Memory B cell (primary cell): ENCODE results near the gene PTPRN2.
"Not testable (repeated sequence)": the region's sequence is repeated elsewhere in the genome, so short reads cannot be mapped to it uniquely, and the experiment has no call there.

ENCODE experiments used
- ATAC-seq: fragments of 150-1000 bp; cut with Tn5 transposase; 2 replicates; pipeline ENCODE4 v1.10.0; 2021; ENCODE audit warnings: low read depth, mild to moderate bottlenecking, moderate library complexity
- DNase-seq, 2 donors: peaks; one replicate each; pipeline ENCODE4 v3.0.0; 2022; ENCODE audit warnings: low spot score in 2 of 2
- H3K27ac Mint-ChIP-seq: one replicate; pipeline ENCODE4 v1.8.0; 2022; ENCODE audit warnings: mild to moderate bottlenecking, moderate library complexity, mixed read lengths
- H3K27me3 Mint-ChIP-seq: one replicate; pipeline ENCODE4 v1.8.0; 2022; ENCODE audit warnings: mixed read lengths
- H3K36me3 Mint-ChIP-seq: one replicate; pipeline ENCODE4 v1.8.0; 2022; ENCODE audit warnings: mild to moderate bottlenecking, mixed read lengths
- H3K4me1 Mint-ChIP-seq: one replicate; pipeline ENCODE4 v1.8.0; 2022; ENCODE audit warnings: mixed read lengths
- H3K4me3 Mint-ChIP-seq: one replicate; pipeline ENCODE4 v1.8.0; 2022; ENCODE audit warnings: mild to moderate bottlenecking, moderate library complexity, mixed read lengths
- H3K9me3 Mint-ChIP-seq: one replicate; pipeline ENCODE4 v1.8.0; 2022; ENCODE audit warnings: mixed read lengths

PTPRN2 gene

GRCh38 chr7:158425676-158426075, 161.9 kb downstream of the PTPRN2 start:
- not testable (repeated sequence) for H3K4me3 Mint-ChIP-seq, H3K4me1 Mint-ChIP-seq, H3K9me3 Mint-ChIP-seq, H3K27ac Mint-ChIP-seq, ATAC-seq, DNase-seq, H3K27me3 Mint-ChIP-seq, H3K36me3 Mint-ChIP-seq

- no peaks in the 10 kb centered on the region for H3K27me3 Mint-ChIP-seq
- no peak overlapping the region for H3K4me3 Mint-ChIP-seq
- no peak for DNase-seq
- H3K27ac Mint-ChIP-seq, result no peak overlapping the region
- no peaks in the 10 kb centered on the region for H3K36me3 Mint-ChIP-seq
- no peaks in the 10 kb centered on the region for H3K9me3 Mint-ChIP-seq
- no peaks in the 10 kb centered on the region for H3K4me1 Mint-ChIP-seq
- no peak for ATAC-seq
Measured at GRCh38 chr7:158424531-158424930, 163.1 kb downstream of the PTPRN2 start.

GRCh38 chr7:158424011-158424410, 163.6 kb downstream of the PTPRN2 start:
- H3K27me3 Mint-ChIP-seq, result no peaks in the 10 kb centered on the region
- no peaks in the 10 kb centered on the region for H3K36me3 Mint-ChIP-seq
- DNase-seq (no peak), ATAC-seq (no peak)
- H3K4me1 Mint-ChIP-seq, result no peaks in the 10 kb centered on the region
- H3K9me3 Mint-ChIP-seq, result no peaks in the 10 kb centered on the region
- H3K4me3 Mint-ChIP-seq, result no peak overlapping the region
- no peak overlapping the region for H3K27ac Mint-ChIP-seq

DNA sequence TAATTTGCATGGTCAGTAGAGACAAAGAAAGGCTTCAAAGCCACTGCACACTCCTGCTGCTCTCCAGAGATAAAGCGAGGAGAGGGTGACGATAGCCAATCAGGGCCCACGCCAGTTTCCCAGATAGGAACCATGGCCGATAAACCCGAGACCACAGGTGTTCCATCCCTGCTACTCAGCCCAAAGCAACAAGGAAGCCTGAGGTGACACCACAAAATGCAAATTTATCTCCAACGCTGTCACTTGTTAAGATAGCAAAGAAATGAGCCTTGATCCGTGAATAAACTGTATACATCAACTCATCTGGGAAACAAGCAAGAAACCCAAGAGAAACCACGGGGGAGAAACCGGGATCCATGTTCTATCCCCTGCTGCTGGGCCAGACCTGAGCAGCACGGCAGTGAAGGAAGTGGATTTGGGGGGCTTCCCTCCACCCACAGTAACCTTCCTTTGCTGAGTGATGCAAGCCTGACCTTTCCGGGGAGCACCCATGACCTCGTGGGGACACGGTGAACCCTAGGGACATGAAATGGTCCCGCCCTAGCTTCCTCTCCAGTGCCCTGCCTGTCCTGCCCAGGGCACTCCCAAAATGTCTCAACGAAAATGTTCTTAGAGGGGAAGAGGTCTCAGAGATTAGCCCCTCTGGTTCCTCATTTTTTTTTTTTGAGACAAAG, 164.6 kb downstream of the PTPRN2 start:
- no peaks in the 10 kb centered on the region for H3K27me3 Mint-ChIP-seq
- peaks cover 3% of the 10 kb centered on the region for H3K9me3 Mint-ChIP-seq
- no peak overlapping the region for H3K4me3 Mint-ChIP-seq
- no peak overlapping the region for H3K27ac Mint-ChIP-seq
- no peak for DNase-seq
- ATAC-seq, result no peak
- H3K36me3 Mint-ChIP-seq, result no peaks in the 10 kb centered on the region
- no peaks in the 10 kb centered on the region for H3K4me1 Mint-ChIP-seq

DNA sequence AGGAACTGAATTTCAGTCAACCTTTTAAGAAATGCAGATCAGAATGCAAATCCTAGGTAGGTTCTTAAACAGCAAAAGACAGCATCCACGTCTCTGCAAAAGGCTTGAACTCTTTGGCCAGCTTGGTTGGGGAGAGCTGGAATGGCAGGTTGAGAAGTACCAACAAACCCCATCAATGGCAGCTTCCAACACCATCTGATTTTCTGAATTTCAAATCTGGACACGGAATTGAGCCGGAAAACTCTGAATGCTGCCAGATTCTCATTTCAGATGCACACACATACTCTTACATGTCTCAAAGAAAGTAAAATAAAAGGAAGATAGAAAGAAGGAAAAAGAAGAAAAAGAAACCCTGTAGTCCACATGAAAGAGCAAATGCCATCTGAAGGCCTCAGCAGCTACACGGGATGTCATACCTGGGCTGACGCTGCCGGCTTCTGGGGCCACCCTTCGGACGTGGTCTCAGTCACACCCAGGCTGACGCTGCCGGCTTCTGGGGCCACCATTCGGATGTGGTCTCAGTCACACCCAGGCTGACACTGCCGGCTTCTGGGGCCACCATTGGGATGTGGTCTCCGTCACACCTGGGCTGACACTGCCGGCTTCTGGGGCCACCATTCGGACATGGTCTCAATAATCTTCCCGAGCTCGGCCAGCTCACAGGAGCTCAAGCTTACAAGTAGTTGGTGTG, 165.3 kb downstream of the PTPRN2 start:
- Mint-ChIP-seq H3K27ac (no peak overlapping the region), H3K36me3 (no peaks in the 10 kb centered on the region), H3K27me3 (no peaks in the 10 kb centered on the region), H3K4me3 (no peak overlapping the region), H3K4me1 (no peaks in the 10 kb centered on the region), H3K9me3 (peaks cover 7% of the 10 kb centered on the region)
- no peak for DNase-seq
- ATAC-seq, result no peak

GRCh38 chr7:158421361-158421760, 166.3 kb downstream of the PTPRN2 start:
- no peaks in the 10 kb centered on the region for H3K27me3 Mint-ChIP-seq

GRCh38 chr7:158420591-158421340, 166.9 kb downstream of the PTPRN2 start:
- Mint-ChIP-seq H3K9me3 (peaks cover 7% of the 10 kb centered on the region), H3K4me3 (no peak overlapping the region), H3K27ac (no peak overlapping the region), H3K4me1 (no peaks in the 10 kb centered on the region), H3K27me3 (no peaks in the 10 kb centered on the region), H3K36me3 (no peaks in the 10 kb centered on the region)
- DNase-seq, result no peak
- no peak for ATAC-seq

More at GRCh38 chr7:158421361-158421760, 166.3 kb downstream of the PTPRN2 start:
- no peak overlapping the region for H3K4me3 Mint-ChIP-seq
- H3K27ac Mint-ChIP-seq, result no peak overlapping the region
- no peak for ATAC-seq
- DNase-seq, result no peak
- H3K9me3 Mint-ChIP-seq, result peaks cover 7% of the 10 kb centered on the region
- H3K4me1 Mint-ChIP-seq, result no peaks in the 10 kb centered on the region
- H3K36me3 Mint-ChIP-seq, result no peaks in the 10 kb centered on the region

DNA sequence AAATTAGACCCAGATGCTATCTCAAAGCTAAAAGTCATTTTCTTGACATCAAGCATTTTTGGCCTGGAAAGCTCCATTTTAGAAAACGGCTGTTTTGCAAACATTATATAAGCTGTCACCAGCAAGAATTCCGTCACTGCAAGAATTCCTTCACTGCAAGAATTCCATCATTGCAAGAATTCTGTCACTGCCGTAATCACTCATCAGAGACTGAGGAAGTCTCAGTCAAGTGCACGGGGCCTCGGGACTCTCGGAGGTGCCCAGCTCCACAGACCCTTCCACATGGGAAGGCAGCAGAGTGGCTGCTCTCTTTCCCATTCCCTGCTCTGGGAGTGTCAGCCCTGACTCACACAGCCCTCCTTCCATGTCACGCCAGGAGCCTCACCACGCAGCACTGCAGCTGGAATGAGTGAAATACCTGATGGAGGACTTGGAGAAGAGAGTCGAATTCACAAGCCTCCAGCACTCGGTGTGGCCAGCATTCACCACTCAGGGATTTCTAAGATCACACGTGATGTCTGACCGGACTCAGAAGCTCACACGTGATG, 168.3 kb downstream of the PTPRN2 start:
- Mint-ChIP-seq H3K27me3 (no peaks in the 10 kb centered on the region), H3K4me1 (no peaks in the 10 kb centered on the region), H3K9me3 (peaks cover 7% of the 10 kb centered on the region), H3K27ac (no peak overlapping the region), H3K4me3 (no peak overlapping the region), H3K36me3 (no peaks in the 10 kb centered on the region)
- DNase-seq (no peak), ATAC-seq (no peak)

- H3K27ac Mint-ChIP-seq, ATAC-seq, H3K9me3 Mint-ChIP-seq, H3K4me3 Mint-ChIP-seq, H3K36me3 Mint-ChIP-seq, DNase-seq, H3K27me3 Mint-ChIP-seq, H3K4me1 Mint-ChIP-seq: not testable (repeated sequence)
Measured at GRCh38 chr7:158418395-158418794, 169.2 kb downstream of the PTPRN2 start.

DNA sequence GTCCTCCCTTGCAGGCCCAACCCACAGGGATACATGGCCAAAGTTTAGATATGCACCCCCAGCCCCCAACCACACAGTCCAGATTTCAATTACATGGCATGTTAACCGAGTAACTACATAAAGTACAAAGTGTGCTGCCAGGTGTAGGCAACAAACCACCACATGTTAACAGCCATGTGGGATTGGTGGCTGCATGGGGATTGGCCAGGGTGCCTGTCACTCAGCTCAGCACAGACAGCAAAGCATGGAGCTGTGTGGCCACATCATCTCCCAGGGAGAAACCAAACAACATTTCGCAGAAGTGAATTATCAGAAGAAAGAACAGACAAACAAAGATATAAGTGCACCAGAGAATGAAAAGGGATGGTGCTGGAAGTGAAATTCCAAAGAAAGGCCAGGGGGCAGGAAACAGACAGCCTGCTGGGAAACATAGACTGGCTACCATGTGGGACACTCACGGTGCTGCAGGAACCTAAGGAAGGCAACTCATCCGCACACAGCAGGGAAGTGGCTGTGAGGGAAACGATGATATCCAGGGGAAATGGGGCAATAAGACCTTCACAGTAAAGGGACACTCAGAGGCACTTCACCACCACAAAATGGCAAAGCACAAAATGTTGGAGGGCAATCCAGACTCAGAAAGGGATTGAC, 171.2 kb downstream of the PTPRN2 start:
- ATAC-seq (no peak), DNase-seq (no peak)
- Mint-ChIP-seq H3K4me3 (no peak overlapping the region), H3K27me3 (peaks cover 5% of the 10 kb centered on the region), H3K4me1 (no peaks in the 10 kb centered on the region), H3K27ac (no peak overlapping the region), H3K36me3 (no peaks in the 10 kb centered on the region), H3K9me3 (peaks cover 7% of the 10 kb centered on the region)

- Mint-ChIP-seq H3K4me3 (no peak overlapping the region), H3K36me3 (no peaks in the 10 kb centered on the region)
- no peak for ATAC-seq
Measured at GRCh38 chr7:158415316-158415715, 172.3 kb downstream of the PTPRN2 start.

GRCh38 chr7:158414486-158414961, 173.1 kb downstream of the PTPRN2 start:
- no peaks in the 10 kb centered on the region for H3K36me3 Mint-ChIP-seq
- peaks cover 7% of the 10 kb centered on the region for H3K27me3 Mint-ChIP-seq
- H3K4me1 Mint-ChIP-seq, result no peaks in the 10 kb centered on the region
- peaks cover 7% of the 10 kb centered on the region for H3K9me3 Mint-ChIP-seq
- H3K27ac Mint-ChIP-seq, result no peak overlapping the region
- H3K4me3 Mint-ChIP-seq, result no peak overlapping the region
- DNase-seq (no peak), ATAC-seq (no peak)

More at GRCh38 chr7:158415316-158415715, 172.3 kb downstream of the PTPRN2 start:
- peaks cover 5% of the 10 kb centered on the region for H3K27me3 Mint-ChIP-seq
- peaks cover 7% of the 10 kb centered on the region for H3K9me3 Mint-ChIP-seq
- no peak for DNase-seq
- no peak overlapping the region for H3K27ac Mint-ChIP-seq
- H3K4me1 Mint-ChIP-seq, result no peaks in the 10 kb centered on the region

- DNase-seq, result no peak
- Mint-ChIP-seq H3K9me3 (peaks cover 7% of the 10 kb centered on the region), H3K36me3 (no peaks in the 10 kb centered on the region), H3K4me3 (no peak overlapping the region), H3K27ac (no peak overlapping the region), H3K27me3 (peaks cover 7% of the 10 kb centered on the region), H3K4me1 (no peaks in the 10 kb centered on the region)
- ATAC-seq, result no peak
Measured at GRCh38 chr7:158414002-158414401, 173.6 kb downstream of the PTPRN2 start.
